Activated CD8-positive, alpha-beta T cell treated with anti-CD3 and anti-CD28 coated beads, Interleukin-2, amount 10 ng/mL, durations not matched to agents 7 days and 5 days (primary cell): ENCODE data around the gene AVL9. TPM values are rescaled to one million over a fixed set of nuclear protein-coding genes. Genes with fewer than 3 reads are reported as not detected.

Experiments used
- ATAC-seq: fragments of 150-1000 bp; cut with Tn5 transposase; one replicate; pipeline ENCODE4 v1.10.0; 2021; ENCODE audit warnings: moderate library complexity
- CTCF ChIA-PET: fragments of 350-600 bp; sonication (Branson Sonifier 250); formaldehyde crosslinking; loops from one replicate; lab custom pipeline; 2021; ENCODE audit warnings: antibody characterized with exemption; lab: Charles Lee
- POLR2A ChIA-PET: fragments of 350-600 bp; sonication (Branson Sonifier 250); formaldehyde crosslinking; loops from one replicate; lab custom pipeline; 2021; ENCODE audit warnings: antibody characterized with exemption; lab: Charles Lee
- DNase-seq: peaks from one replicate; pipeline ENCODE4 v3.0.0-alpha.2; 2020
- H3K27ac Mint-ChIP-seq: one replicate; pipeline ENCODE4 v1.8.0; 2021; ENCODE audit warnings: mild to moderate bottlenecking, mixed read lengths
- H3K27me3 Mint-ChIP-seq: one replicate; pipeline ENCODE4 v1.8.0; 2021; ENCODE audit warnings: low read depth, mixed read lengths
- H3K36me3 Mint-ChIP-seq: one replicate; pipeline ENCODE4 v1.8.0; 2021; ENCODE audit warnings: low read depth, mixed read lengths
- H3K4me1 Mint-ChIP-seq: one replicate; pipeline ENCODE4 v1.8.0; 2021; ENCODE audit warnings: low read depth, mixed read lengths
- H3K4me3 Mint-ChIP-seq: one replicate; pipeline ENCODE4 v1.8.0; 2021; ENCODE audit warnings: mild to moderate bottlenecking, mixed read lengths
- H3K9me3 Mint-ChIP-seq: one replicate; pipeline ENCODE4 v1.8.0; 2022; ENCODE audit warnings: mixed read lengths; ENCODE audit not compliant: insufficient read depth
- total RNA-seq, 2 experiments: library from RNA; stranded (reverse); gene quantifications; one replicate each; pipeline ENCODE4 v1.2.3, GENCODE V29; 2021

Gene AVL9
- total RNA-seq, 2 experiments from 2014 or later: 29.6 to 30.1 TPM

DNA sequence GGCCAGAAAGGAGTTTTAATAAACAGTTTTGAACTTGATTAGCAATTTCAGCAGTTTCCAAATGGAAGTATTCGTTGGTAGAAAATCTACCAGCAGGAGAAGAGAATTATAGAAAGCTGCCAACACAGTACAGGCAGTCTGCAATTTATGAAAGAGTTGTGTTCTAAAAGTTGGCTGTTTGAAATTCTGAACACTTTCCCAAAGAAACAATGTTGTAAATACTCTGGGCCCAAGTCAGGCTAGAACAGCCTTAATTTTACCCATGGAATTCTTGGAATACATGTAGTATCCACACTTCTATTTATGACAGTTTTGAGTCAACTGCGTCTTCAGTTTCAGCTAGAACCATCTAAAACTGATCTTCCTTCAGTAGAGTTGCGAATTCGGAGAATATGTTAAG, 42.5 kb downstream of the AVL9 start:
- H3K9me3 Mint-ChIP-seq: no peaks in the 10 kb centered on the region
- H3K27ac Mint-ChIP-seq: no peak overlapping the region
- peaks cover 17% of the 10 kb centered on the region for H3K4me1 Mint-ChIP-seq
- DNase-seq (no peak), ATAC-seq (no peak)
- ChIA-PET POLR2A (interaction anchor here (1.5 kb wide), 1 partner anchor 42 kb away, joined by 4 read pairs; the partner anchor contains the start of gene AVL9), CTCF (interaction anchor here (0.9 kb wide), 1 partner anchor 47 kb away, joined by 3 read pairs; no protein-coding TSS in a partner anchor)
- no peak overlapping the region for H3K4me3 Mint-ChIP-seq
- H3K36me3 Mint-ChIP-seq: peaks cover 23% of the 10 kb centered on the region
- H3K27me3 Mint-ChIP-seq: no peaks in the 10 kb centered on the region

DNA sequence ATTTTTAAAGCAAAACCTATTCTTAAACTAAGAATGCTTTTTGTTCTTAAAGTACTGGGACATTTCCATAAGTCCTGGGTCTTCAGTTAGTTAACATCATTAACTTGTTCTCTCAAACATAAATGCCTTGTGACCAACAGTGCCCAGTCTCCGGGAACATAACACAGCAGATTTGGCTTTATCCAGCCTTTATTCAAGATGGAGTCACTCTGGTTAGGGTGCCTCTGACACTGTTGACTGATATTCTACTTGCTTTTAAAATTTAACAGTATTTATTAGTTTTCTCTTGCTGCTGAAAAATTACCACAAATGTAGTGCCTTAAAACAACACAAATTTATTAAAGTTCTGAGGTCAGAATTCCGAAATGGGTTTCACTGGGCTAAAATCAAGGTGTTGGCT, 44.1 kb downstream of the AVL9 start:
- peaks cover 7% of the 10 kb centered on the region for H3K4me1 Mint-ChIP-seq
- H3K4me3 Mint-ChIP-seq: no peak overlapping the region
- no peak overlapping the region for H3K27ac Mint-ChIP-seq
- no peaks in the 10 kb centered on the region for H3K9me3 Mint-ChIP-seq
- POLR2A ChIA-PET: no interaction called here
- CTCF ChIA-PET: no interaction called here
- peaks cover 33% of the 10 kb centered on the region for H3K36me3 Mint-ChIP-seq
- H3K27me3 Mint-ChIP-seq: no peaks in the 10 kb centered on the region
- DNase-seq: no peak
- ATAC-seq: no peak

DNA sequence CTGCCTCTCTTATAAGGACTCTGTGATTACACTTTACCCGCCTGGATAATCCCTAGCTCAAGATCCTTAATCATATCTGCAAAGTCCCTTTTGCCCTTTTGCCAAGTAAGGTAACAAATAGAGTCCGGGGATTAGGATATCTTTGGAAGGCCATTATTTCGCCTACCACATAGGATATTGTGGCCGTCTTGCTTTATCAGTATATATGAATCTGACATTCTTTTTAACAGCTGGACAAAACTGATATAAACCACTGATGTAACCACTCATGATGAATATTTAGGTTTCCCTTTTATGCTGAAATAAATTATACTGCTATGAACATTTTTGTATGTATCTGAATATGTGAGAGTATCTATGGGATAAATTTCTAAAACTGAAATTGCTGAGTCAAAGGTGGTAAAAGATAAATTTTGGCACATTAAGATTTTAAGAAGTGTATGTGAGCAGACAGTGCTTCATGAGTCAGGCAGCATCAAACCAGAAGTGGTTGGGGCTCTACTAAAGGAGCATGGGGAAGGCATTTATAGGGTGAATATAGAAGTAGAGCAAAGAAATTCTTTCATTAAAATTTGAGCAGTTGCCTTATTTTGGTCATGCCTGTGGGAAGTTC, 44.7 kb downstream of the AVL9 start:
- H3K36me3 Mint-ChIP-seq: peaks cover 36% of the 10 kb centered on the region
- H3K27ac Mint-ChIP-seq: no peak overlapping the region
- peaks cover 7% of the 10 kb centered on the region for H3K4me1 Mint-ChIP-seq
- no peak for ATAC-seq
- no peak overlapping the region for H3K4me3 Mint-ChIP-seq
- CTCF ChIA-PET: no interaction called here
- DNase-seq: no peak
- POLR2A ChIA-PET: no interaction called here
- H3K9me3 Mint-ChIP-seq: no peaks in the 10 kb centered on the region
- H3K27me3 Mint-ChIP-seq: no peaks in the 10 kb centered on the region

DNA sequence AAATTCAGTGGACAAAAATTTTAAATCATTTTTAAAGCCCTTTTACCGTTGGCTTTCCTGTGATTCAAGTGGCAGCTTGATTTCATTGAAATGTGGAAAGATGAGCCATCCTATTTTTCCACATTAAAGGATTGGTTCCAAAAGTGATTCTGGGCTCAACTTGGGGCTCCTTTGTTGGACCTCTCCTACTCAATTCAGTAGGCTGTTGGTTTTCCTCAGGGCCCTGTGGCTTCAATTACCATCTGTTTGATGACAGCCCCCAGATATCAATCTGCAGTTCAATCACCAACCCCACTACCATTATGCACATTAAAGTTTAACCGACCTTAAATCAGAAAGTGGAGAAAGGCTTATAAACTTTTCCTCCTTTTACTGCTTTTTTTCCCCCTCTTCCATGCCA, 47.3 kb downstream of the AVL9 start:
- no peaks in the 10 kb centered on the region for H3K9me3 Mint-ChIP-seq
- ChIA-PET CTCF (no interaction called here), POLR2A (no interaction called here)

DNA sequence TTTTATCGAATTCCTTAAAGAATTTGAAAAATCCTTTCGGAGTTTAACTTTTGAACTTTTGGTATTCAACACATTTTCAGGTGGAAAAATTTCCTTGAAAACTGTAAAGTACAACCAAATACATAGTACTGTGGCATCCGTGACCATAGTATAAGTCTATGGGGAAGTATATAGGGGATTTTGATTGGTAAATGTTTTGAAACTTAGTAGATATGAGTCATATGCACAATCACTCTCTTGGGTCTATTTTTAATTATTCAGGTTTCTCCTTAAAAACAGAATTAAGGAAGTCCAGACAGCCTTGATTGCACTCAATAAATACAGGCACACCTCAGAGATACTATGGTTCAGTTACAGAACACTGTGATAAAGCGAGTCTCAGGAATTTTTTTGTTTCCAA, 64.2 kb downstream of the AVL9 start:
- DNase-seq (no peak), ATAC-seq (no peak)
- no peaks in the 10 kb centered on the region for H3K9me3 Mint-ChIP-seq
- H3K27me3 Mint-ChIP-seq: no peaks in the 10 kb centered on the region
- no peak overlapping the region for H3K4me3 Mint-ChIP-seq
- no peak overlapping the region for H3K27ac Mint-ChIP-seq
- POLR2A ChIA-PET: no interaction called here
- CTCF ChIA-PET: no interaction called here
- peaks cover 43% of the 10 kb centered on the region for H3K36me3 Mint-ChIP-seq
- H3K4me1 Mint-ChIP-seq: peaks cover 5% of the 10 kb centered on the region

More for the DNA sequence above, 47.3 kb downstream of the AVL9 start:
- Mint-ChIP-seq H3K4me3 (no peak overlapping the region), H3K27me3 (no peaks in the 10 kb centered on the region), H3K4me1 (peaks cover 7% of the 10 kb centered on the region), H3K36me3 (peaks cover 34% of the 10 kb centered on the region), H3K27ac (no peak overlapping the region)
- no peak for ATAC-seq
- no peak for DNase-seq

DNA sequence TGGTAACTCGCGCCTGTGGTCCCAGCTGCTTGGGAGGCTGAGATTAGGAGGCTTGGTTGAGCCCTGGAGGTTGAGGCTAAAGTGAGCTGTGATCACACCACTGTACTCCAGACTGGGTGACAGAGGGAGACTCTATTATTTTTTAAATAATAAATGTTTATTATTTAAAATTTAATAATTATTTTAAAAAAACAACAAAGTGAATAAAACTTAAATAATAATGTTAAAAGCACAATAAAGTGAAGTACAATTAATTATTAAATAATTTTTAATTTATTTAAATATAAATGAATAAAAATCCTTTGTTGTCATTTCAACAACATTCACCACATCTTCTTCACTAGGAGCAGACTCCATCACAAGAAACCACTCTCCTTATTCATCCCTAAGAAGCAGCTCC, 64.8 kb downstream of the AVL9 start:
- H3K4me3 Mint-ChIP-seq: no peak overlapping the region
- ChIA-PET CTCF (no interaction called here), POLR2A (no interaction called here)

DNA sequence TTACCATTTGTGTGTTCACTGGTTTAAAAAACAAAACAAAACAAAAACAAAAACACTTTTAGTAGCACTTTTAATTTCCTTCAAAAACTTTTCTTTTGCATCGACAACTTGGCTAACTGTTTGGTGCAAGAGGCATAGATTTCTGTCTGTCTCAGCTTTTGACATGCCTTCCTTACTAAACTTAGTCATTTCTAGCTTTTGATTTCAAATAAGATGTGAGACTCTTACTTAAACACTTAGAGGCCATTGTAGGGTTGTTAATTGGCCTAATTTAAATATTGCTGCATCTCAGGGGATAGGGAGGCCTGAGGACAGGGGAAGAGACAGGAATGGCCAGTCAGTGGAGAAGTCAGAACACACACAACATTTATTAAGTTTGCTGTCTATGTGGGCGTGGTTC, 66.3 kb downstream of the AVL9 start:
- peaks cover 5% of the 10 kb centered on the region for H3K4me1 Mint-ChIP-seq
- CTCF ChIA-PET: interaction anchor here (0.9 kb wide), 1 partner anchor 82 kb away, joined by 4 read pairs; no protein-coding TSS in a partner anchor
- POLR2A ChIA-PET: interaction anchor here (1.5 kb wide), 1 partner anchor 66 kb away, joined by 5 read pairs; the partner anchor contains the start of gene AVL9
- no peak for DNase-seq
- no peaks in the 10 kb centered on the region for H3K9me3 Mint-ChIP-seq
- H3K36me3 Mint-ChIP-seq: peaks cover 42% of the 10 kb centered on the region
- no peak overlapping the region for H3K27ac Mint-ChIP-seq
- H3K4me3 Mint-ChIP-seq: no peak overlapping the region
- H3K27me3 Mint-ChIP-seq: no peaks in the 10 kb centered on the region
- no peak for ATAC-seq

More for the DNA sequence above, 64.8 kb downstream of the AVL9 start:
- DNase-seq (no peak), ATAC-seq (no peak)
- H3K36me3 Mint-ChIP-seq: peaks cover 45% of the 10 kb centered on the region
- H3K4me1 Mint-ChIP-seq: peaks cover 5% of the 10 kb centered on the region
- H3K27me3 Mint-ChIP-seq: no peaks in the 10 kb centered on the region
- no peak overlapping the region for H3K27ac Mint-ChIP-seq
- H3K9me3 Mint-ChIP-seq: no peaks in the 10 kb centered on the region

DNA sequence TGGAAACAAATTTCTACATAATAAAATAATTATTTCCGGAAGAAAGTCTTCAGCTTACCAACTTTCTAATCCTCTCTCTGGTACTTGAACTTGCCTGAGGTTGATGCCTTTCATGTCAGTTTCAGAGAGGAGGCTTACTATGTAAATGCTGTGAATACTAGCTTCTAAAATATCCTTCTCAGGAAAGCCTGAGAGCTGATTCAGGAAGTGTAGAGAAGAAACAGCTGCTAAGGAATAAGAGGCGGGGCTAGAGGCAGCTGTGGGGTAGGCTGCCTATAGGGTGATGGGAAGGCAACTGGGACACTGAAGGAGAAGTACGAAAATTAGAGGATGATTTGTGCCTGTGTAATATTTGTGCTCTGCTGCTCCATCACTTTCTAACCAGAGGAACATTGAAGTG, 69.3 kb downstream of the AVL9 start:
- Mint-ChIP-seq H3K4me1 (peaks cover 5% of the 10 kb centered on the region), H3K4me3 (no peak overlapping the region), H3K9me3 (no peaks in the 10 kb centered on the region), H3K27me3 (no peaks in the 10 kb centered on the region), H3K36me3 (peaks cover 30% of the 10 kb centered on the region), H3K27ac (no peak overlapping the region)
- DNase-seq: no peak
- POLR2A ChIA-PET: no interaction called here
- CTCF ChIA-PET: interaction anchor here (0.9 to 1.0 kb wide), 2 partner anchors 11 to 24 kb away, joined by 3 read pairs; no protein-coding TSS in a partner anchor
- no peak for ATAC-seq

DNA sequence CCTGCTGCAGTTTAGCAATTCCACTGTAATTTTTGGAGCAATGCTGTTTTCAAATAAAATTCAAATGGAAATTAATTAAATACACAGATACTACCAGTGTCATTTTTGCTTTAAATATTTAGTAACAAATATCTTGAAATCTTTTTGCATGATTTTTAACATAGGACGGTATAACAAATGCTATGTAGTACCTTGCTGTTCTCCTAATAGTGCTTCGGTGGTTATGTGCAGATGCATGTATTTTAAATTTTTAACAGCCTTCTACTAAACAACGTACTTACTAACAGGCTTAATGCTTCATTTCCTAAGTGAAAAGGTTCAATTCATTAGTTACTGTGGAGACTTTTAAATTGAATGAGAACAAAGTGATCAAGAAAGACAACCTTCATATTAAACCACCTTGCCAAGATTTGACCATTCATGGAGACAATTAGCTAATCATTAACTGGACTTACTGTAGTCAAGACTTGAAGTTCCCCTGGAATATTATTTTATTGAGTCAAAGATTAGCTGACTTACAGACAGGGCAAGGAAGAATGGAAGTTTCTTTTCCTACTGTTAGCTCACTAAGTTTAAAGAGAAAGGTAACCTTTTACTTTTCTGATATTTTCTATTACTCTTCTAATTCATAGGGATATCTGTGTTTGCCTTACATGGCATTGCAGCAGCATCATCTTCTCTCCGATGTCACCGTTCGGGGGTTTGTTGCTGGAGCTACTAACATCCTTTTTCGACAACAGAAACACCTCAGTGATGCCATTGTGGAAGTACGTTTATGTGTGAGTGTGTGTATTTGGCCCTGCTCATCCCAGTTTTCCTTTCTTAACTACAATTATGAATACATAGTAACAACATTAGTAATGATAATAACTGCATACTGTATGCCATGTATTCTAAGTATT, 74.3 kb downstream of the AVL9 start:
- ChIA-PET CTCF (no interaction called here), POLR2A (no interaction called here)
- DNase-seq (no peak), ATAC-seq (no peak)
- Mint-ChIP-seq H3K27me3 (no peaks in the 10 kb centered on the region), H3K4me3 (no peak overlapping the region), H3K9me3 (no peaks in the 10 kb centered on the region), H3K4me1 (no peaks in the 10 kb centered on the region), H3K36me3 (peaks cover 21% of the 10 kb centered on the region), H3K27ac (no peak overlapping the region)

DNA sequence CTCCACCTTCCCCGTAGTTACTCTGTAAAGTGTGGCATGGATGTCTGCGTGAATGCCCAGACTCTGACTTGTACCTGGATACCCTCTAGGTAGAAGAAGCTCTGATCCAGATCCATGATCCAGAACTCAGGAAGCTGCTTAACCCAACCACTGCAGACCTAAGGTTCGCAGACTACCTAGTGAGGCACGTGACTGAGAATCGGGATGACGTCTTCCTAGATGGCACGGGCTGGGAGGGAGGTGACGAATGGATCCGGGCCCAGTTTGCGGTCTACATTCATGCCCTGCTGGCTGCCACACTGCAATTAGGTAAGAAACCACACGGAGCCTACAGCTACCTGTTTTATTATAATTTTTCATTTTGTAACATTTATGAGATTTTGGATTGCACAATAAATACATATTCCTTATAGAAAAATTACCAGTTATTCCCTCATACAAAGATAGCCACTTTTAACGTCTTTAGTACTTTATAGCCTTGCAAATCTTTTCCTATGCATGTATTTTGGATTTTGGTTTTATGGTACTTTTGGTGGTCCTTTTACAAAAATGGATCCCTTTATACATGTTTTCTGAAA, 77.9 kb downstream of the AVL9 start:
- CTCF ChIA-PET: no interaction called here
- Mint-ChIP-seq H3K9me3 (no peaks in the 10 kb centered on the region), H3K27ac (no peak overlapping the region), H3K4me3 (no peak overlapping the region), H3K36me3 (peaks cover 35% of the 10 kb centered on the region), H3K4me1 (no peaks in the 10 kb centered on the region), H3K27me3 (no peaks in the 10 kb centered on the region)
- POLR2A ChIA-PET: interaction anchor here (1.5 kb wide), 1 partner anchor 77 kb away, joined by 3 read pairs; no protein-coding TSS in a partner anchor
- ATAC-seq (no peak), DNase-seq (no peak)

DNA sequence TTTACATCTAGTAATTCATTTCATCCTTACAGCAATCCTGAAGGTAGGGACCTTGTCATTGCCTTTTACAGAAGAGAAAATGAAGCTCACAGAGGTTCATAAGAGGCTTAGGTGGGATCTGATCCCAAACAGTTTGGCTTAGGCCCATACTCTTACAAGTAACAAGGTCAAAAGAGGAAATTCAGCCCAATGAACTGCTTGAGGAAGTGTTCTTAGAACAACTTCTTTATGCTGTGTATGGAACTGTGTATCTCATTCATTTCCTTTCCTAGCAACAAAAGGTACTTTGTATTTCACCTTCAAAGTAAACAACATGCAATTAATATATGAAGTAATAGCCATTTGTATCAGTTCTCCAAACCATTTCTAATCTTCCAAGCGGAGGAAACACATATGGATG, 79.3 kb downstream of the AVL9 start:
- no peak for DNase-seq
- H3K27ac Mint-ChIP-seq: no peak overlapping the region
- H3K9me3 Mint-ChIP-seq: no peaks in the 10 kb centered on the region
- CTCF ChIA-PET: no interaction called here
- no peaks in the 10 kb centered on the region for H3K27me3 Mint-ChIP-seq
- POLR2A ChIA-PET: interaction anchor here (1.5 kb wide), 1 partner anchor 79 kb away, joined by 3 read pairs; no protein-coding TSS in a partner anchor
- H3K4me3 Mint-ChIP-seq: no peak overlapping the region
- ATAC-seq: no peak
- H3K36me3 Mint-ChIP-seq: peaks cover 35% of the 10 kb centered on the region
- H3K4me1 Mint-ChIP-seq: no peaks in the 10 kb centered on the region

DNA sequence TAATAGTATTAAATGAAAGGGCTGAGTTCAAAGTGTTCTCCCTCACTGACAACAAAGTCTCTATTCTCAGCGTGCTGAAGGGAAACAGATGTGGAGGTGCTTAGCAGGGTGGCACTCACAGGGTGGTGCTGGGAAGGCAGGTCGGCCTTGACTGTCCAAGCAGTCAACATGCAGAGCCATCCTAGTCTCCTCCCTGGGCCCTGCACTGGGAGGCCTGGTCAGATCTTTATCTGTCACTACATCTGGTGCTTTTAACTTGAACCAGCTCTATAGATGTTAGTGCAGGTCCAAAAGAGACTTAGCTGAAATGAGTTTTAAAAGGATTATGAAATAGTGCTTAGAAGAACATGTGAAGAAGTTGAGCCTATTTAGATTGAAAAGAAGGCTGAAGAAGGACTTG, 82.1 kb downstream of the AVL9 start:
- POLR2A ChIA-PET: no interaction called here
- ATAC-seq (no peak), DNase-seq (no peak)
- H3K9me3 Mint-ChIP-seq: no peaks in the 10 kb centered on the region
- no peaks in the 10 kb centered on the region for H3K27me3 Mint-ChIP-seq
- H3K36me3 Mint-ChIP-seq: peaks cover 43% of the 10 kb centered on the region
- no peaks in the 10 kb centered on the region for H3K4me1 Mint-ChIP-seq
- CTCF ChIA-PET: no interaction called here
- H3K27ac Mint-ChIP-seq: no peak overlapping the region
- H3K4me3 Mint-ChIP-seq: no peak overlapping the region
